HEK293T (cell line): ENCODE measurements around the gene MORN5.

Experiments
- ARNT ChIP-seq: fragments of 450-650 bp; IDR thresholded peaks from 2 replicates; pipeline ENCODE4 v1.6.1; 2017; ENCODE audit warnings: mild to moderate bottlenecking
- BHLHE40 ChIP-seq: fragments of 450-650 bp; IDR thresholded peaks from 2 replicates; pipeline ENCODE4 v1.6.1; 2016; ENCODE audit warnings: mild to moderate bottlenecking, moderate library complexity, borderline replicate concordance
- FOXA1 ChIP-seq: fragments of 450-650 bp; IDR thresholded peaks from 2 replicates; pipeline ENCODE4 v1.6.1; 2016; ENCODE audit warnings: mild to moderate bottlenecking
- FOXM1 ChIP-seq: fragments of 450-650 bp; IDR thresholded peaks from 2 replicates; pipeline ENCODE4 v1.6.1; 2017; ENCODE audit warnings: mild to moderate bottlenecking, borderline replicate concordance
- HDGF ChIP-seq: fragments of 450-650 bp; IDR thresholded peaks from 2 replicates; pipeline ENCODE4 v1.6.1; 2017; ENCODE audit warnings: antibody characterized with exemption, borderline replicate concordance
- NFRKB ChIP-seq: fragments of 450-650 bp; IDR thresholded peaks from 2 replicates; pipeline ENCODE4 v1.6.1; 2016; ENCODE audit warnings: mild to moderate bottlenecking, moderate library complexity
- PKNOX1 ChIP-seq: fragments of 450-650 bp; IDR thresholded peaks from 2 replicates; pipeline ENCODE4 v1.6.1; 2016
- SP1 ChIP-seq: fragments of 450-650 bp; IDR thresholded peaks from 2 replicates; pipeline ENCODE4 v1.6.1; 2017
- SUZ12 ChIP-seq: fragments of 450-650 bp; IDR thresholded peaks from 2 replicates; pipeline ENCODE4 v1.6.1; 2016; ENCODE audit warnings: mild to moderate bottlenecking
- ZNF384 ChIP-seq: fragments of 450-650 bp; IDR thresholded peaks from 2 replicates; pipeline ENCODE4 v1.6.1; 2016

- no peak for TF ChIP-seq FOXM1
- TF ChIP-seq BHLHE40: no peak
- TF ChIP-seq SP1: no peak
- TF ChIP-seq ARNT: no peak
- no peak for TF ChIP-seq HDGF
- TF ChIP-seq ZNF384: no peak
- TF ChIP-seq SUZ12: no peak
- TF ChIP-seq NFRKB: no peak
- no peak for TF ChIP-seq PKNOX1
- no peak for TF ChIP-seq FOXA1
These were observed 69.8 kb downstream of the MORN5 start for GRCh38 chr9:122229485-122229837.
